HepG2 (cell line): ENCODE measurements around the gene ZNF556. TPM values are rescaled to one million over a fixed set of nuclear protein-coding genes. Genes with fewer than 3 reads are reported as not detected.
A peak's percentile ranks its signal among the peaks of the same experiment; 100 is the strongest.

Source experiments
- ARNT2 ChIP-seq: sonication (generic); formaldehyde crosslinking; IDR thresholded peaks from 2 replicates; pipeline ENCODE4 v1.8.0; 2022; ENCODE audit warnings: mild to moderate bottlenecking, low read depth, missing genetic modification reagents, moderate library complexity
- BCL3 ChIP-seq: sonication (generic); formaldehyde crosslinking; IDR thresholded peaks from 2 replicates; pipeline ENCODE4 v1.5.1; 2020; ENCODE audit warnings: mild to moderate bottlenecking, missing genetic modification reagents, moderate library complexity
- CSRNP1 ChIP-seq: sonication (generic); formaldehyde crosslinking; IDR thresholded peaks from 2 replicates; pipeline ENCODE4 v1.8.1; 2023; ENCODE audit warnings: mild to moderate bottlenecking, missing genetic modification reagents
- ERF ChIP-seq: IDR thresholded peaks from 2 replicates; pipeline ENCODE4 v1.6.1; 2018; ENCODE audit warnings: missing biosample characterization, missing genetic modification reagents
- GMEB2 ChIP-seq: IDR thresholded peaks from 2 replicates; pipeline ENCODE4 v1.6.1; 2016; ENCODE audit warnings: missing biosample characterization, missing genetic modification reagents, low read depth
- KDM1A ChIP-seq: IDR thresholded peaks from 2 replicates; pipeline ENCODE4 v1.6.1; 2016; ENCODE audit warnings: missing compliant biosample characterization
- SETDB1 ChIP-seq: sonication (generic); formaldehyde crosslinking; IDR thresholded peaks from 2 replicates; pipeline ENCODE4 v1.5.1; 2020; ENCODE audit warnings: missing genetic modification reagents, mild to moderate bottlenecking, borderline replicate concordance
- TBX3 ChIP-seq: fragments of 450-650 bp; IDR thresholded peaks from 2 replicates; pipeline ENCODE4 v1.6.1; 2017; ENCODE audit warnings: antibody characterized with exemption, mild to moderate bottlenecking, inconsistent platforms, borderline replicate concordance
- THAP9 ChIP-seq: sonication (generic); formaldehyde crosslinking; IDR thresholded peaks from 2 replicates; pipeline ENCODE4; 2020; ENCODE audit warnings: missing genetic modification reagents, mild to moderate bottlenecking, borderline replicate concordance
- ZBTB14 ChIP-seq: sonication (generic); formaldehyde crosslinking; IDR thresholded peaks from 2 replicates; pipeline ENCODE4 v1.4.0; 2020; ENCODE audit warnings: missing genetic modification reagents
- ZFP1 ChIP-seq: IDR thresholded peaks from 2 replicates; pipeline ENCODE4 v1.6.1; 2016
- ZGPAT ChIP-seq: IDR thresholded peaks from 2 replicates; pipeline ENCODE4 v1.6.1; 2016; ENCODE audit warnings: mild to moderate bottlenecking
- ZNF33A ChIP-seq: sonication (generic); formaldehyde crosslinking; IDR thresholded peaks from 2 replicates; pipeline ENCODE4 v1.5.1; 2020; ENCODE audit warnings: missing genetic modification reagents, mild to moderate bottlenecking, moderate library complexity, borderline replicate concordance
- ZNF543 ChIP-seq: sonication (generic); formaldehyde crosslinking; IDR thresholded peaks from 2 replicates; pipeline ENCODE4 v1.4.0; 2020; ENCODE audit warnings: mild to moderate bottlenecking, missing genetic modification reagents
- ZNF556 ChIP-seq: sonication (generic); formaldehyde crosslinking; IDR thresholded peaks from 2 replicates; pipeline ENCODE4 v1.4.0; 2020; ENCODE audit warnings: mild to moderate bottlenecking, missing genetic modification reagents, borderline replicate concordance
- ZNF670 ChIP-seq: sonication (generic); formaldehyde crosslinking; IDR thresholded peaks from 2 replicates; pipeline ENCODE4 v1.8.0; 2022; ENCODE audit warnings: mild to moderate bottlenecking, missing genetic modification reagents, borderline replicate concordance
- ZNF678 ChIP-seq: sonication (generic); formaldehyde crosslinking; IDR thresholded peaks from 2 replicates; pipeline ENCODE4 v1.4.0; 2020; ENCODE audit warnings: mild to moderate bottlenecking, missing genetic modification reagents
- ZNF777 ChIP-seq: sonication (generic); formaldehyde crosslinking; IDR thresholded peaks from 2 replicates; pipeline ENCODE4 v1.4.0; 2020; ENCODE audit warnings: missing genetic modification reagents
- ZZZ3 ChIP-seq: sonication (generic); formaldehyde crosslinking; IDR thresholded peaks from 2 replicates; pipeline ENCODE4 v1.4.0; 2020; ENCODE audit warnings: missing genetic modification reagents, mild to moderate bottlenecking, borderline replicate concordance
- polyA plus RNA-seq, 8 experiments: library from polyadenylated mRNA; depleted of rRNA in 3 of 8; stranded (reverse) in 7 of 8; unstranded in 1 of 8; fragments of >200 nt; fragmentation: Illumina TruSeq in 4 of 8; extraction: Trizol in 4 of 8; gene quantifications; 2 replicates each; pipeline versions ENCODE4 v1.2.1 to v1.2.3, GENCODE V29; 2011 to 2016; ENCODE audit warnings: low read depth in 4 of 8, missing spikeins in 1 of 8, mixed read lengths in 1 of 8; ENCODE audit not compliant: insufficient read depth in 1 of 8
- total RNA-seq, 5 experiments: library from RNA; depleted of rRNA; stranded (reverse); fragments of >200 nt; fragmentation: Illumina TruSeq; extraction: Trizol; gene quantifications; 2 replicates each; pipeline ENCODE4 v1.2.3, GENCODE V29; 2016; ENCODE audit warnings: low read depth in 1 of 5

Gene ZNF556
- total and polyA plus RNA-seq, 2 of the 13 experiments (the other 11 are each of a cell fraction or from before 2014, with no cell fraction given) = 4.2 to 28.6 TPM

- no peak for TF ChIP-seq BCL3 (CRISPR knock-in tag)
- TF ChIP-seq ZZZ3 (CRISPR knock-in tag) = peak; percentile 70
- peak; percentile 88 for TF ChIP-seq ERF (CRISPR knock-in tag)
- TF ChIP-seq ZBTB14 = peak; percentile 62; the same call in 1 of the 2 replicates
- no peak for TF ChIP-seq SETDB1 (CRISPR knock-in tag)
- peak; percentile 92 for TF ChIP-seq ARNT2 (CRISPR knock-in tag)
- TF ChIP-seq ZNF678 (CRISPR knock-in tag) = no peak
- TF ChIP-seq ZNF777 (CRISPR knock-in tag) = peak; percentile 74
- TF ChIP-seq ZNF543 (CRISPR knock-in tag) = no peak
- TF ChIP-seq ZNF670 = peak; percentile 90
- no peak for TF ChIP-seq ZNF33A
- no peak for TF ChIP-seq TBX3
- peak; percentile 88; the same call in 1 of the 2 replicates for TF ChIP-seq ZFP1
- peak; percentile 88 for TF ChIP-seq ZGPAT (CRISPR knock-in tag)
- no peak for TF ChIP-seq KDM1A
- TF ChIP-seq ZNF556 = peak; percentile 88; the same call in 1 of the 2 replicates
- TF ChIP-seq CSRNP1 = no peak
- TF ChIP-seq THAP9 (CRISPR knock-in tag) = peak; percentile 43; the same call in 1 of the 2 replicates
- peak; percentile 60 for TF ChIP-seq GMEB2 (CRISPR knock-in tag)
Measured at GRCh38 chr19:2819540-2820111, 47.5 kb upstream of the ZNF556 start, which contains the start of gene ZNF554 (continued).
